HL-60 (cell line): Measurements from ENCODE around the gene ZNF385D.
"Not testable (repeated sequence)": the region's sequence is repeated elsewhere in the genome, so short reads cannot be mapped to it uniquely, and the experiment has no call there.

Experiments used
- DNase-seq, 2 experiments: peaks; one replicate each; pipeline ENCODE4 v3.0.0-alpha.2; 2010 to 2020; ENCODE audit warnings: low read depth in 1 of 2, low spot score in 1 of 2
- H3K27ac ChIP-seq: fragments of 250-450 bp; sonication (Bioruptor Pico); replicated peaks from 2 replicates; pipeline ENCODE4 v1.5.1; 2020; ENCODE audit warnings: mild to moderate bottlenecking, moderate library complexity
- H3K27me3 ChIP-seq: fragments of 250-450 bp; sonication (Bioruptor Pico); 2 replicates; pipeline ENCODE4 v1.5.1; 2021; ENCODE audit warnings: mild to moderate bottlenecking, moderate library complexity; ENCODE audit not compliant: insufficient read depth, poor library complexity, severe bottlenecking
- H3K4me3 ChIP-seq: replicated peaks from 2 replicates; pipeline ENCODE4 v1.5.1; 2011; ENCODE audit warnings: mild to moderate bottlenecking, control low read depth, low read length; ENCODE audit not compliant: insufficient read depth
- CTCF ChIP-seq: IDR thresholded peaks from one replicate; pipeline ENCODE4 v1.5.1; 2011; ENCODE audit warnings: low read length, control low read depth, inconsistent platforms; ENCODE audit not compliant: insufficient read depth
- GABPA ChIP-seq: IDR thresholded peaks from 2 replicates; pipeline ENCODE4 v1.6.1; 2012; ENCODE audit warnings: low read depth
- POLR2AphosphoS5 ChIP-seq: IDR thresholded peaks from 2 replicates; pipeline ENCODE4 v1.6.1; 2012; ENCODE audit warnings: low read depth
- REST ChIP-seq: IDR thresholded peaks from 2 replicates; pipeline ENCODE4 v1.6.1; 2012; ENCODE audit warnings: low read depth; ENCODE audit not compliant: insufficient replicate concordance
- SPI1 ChIP-seq: IDR thresholded peaks from 2 replicates; pipeline ENCODE4 v1.6.1; 2012; ENCODE audit warnings: low read depth, mild to moderate bottlenecking, borderline replicate concordance

ZNF385D gene

DNA sequence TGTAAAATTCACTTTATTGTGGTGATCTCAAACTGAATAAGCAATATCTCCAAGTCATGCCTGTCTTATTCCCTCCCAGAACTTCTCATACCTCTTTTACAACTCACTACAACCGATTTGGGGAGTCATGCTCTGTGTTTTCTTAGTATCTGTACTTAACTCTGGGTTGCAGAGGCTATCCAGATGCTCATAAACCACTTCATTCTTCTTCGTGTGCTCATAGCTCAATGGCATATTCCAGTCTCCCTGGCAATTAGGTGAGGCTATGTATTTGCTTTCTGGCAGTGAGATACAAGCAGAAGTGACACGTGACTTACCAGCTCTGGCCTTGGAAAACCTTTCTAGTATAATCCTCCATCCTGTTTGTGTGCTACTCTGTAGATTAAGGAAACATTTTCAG, 360.9 kb downstream of the ZNF385D start:
- DNase-seq = no peak
- Histone ChIP-seq H3K4me3 (no peak overlapping the region), H3K27ac (no peak overlapping the region), H3K27me3 (no peaks in the 10 kb centered on the region)
- TF ChIP-seq GABPA = no peak
- no peak for TF ChIP-seq REST
- TF ChIP-seq CTCF = no peak
- TF ChIP-seq POLR2AphosphoS5 = no peak
- no peak for TF ChIP-seq SPI1

- H3K27me3 ChIP-seq, H3K4me3 ChIP-seq, H3K27ac ChIP-seq, DNase-seq: not testable (repeated sequence)
Observed at GRCh38 chr3:21387142-21387826, 363.7 kb downstream of the ZNF385D start.

DNA sequence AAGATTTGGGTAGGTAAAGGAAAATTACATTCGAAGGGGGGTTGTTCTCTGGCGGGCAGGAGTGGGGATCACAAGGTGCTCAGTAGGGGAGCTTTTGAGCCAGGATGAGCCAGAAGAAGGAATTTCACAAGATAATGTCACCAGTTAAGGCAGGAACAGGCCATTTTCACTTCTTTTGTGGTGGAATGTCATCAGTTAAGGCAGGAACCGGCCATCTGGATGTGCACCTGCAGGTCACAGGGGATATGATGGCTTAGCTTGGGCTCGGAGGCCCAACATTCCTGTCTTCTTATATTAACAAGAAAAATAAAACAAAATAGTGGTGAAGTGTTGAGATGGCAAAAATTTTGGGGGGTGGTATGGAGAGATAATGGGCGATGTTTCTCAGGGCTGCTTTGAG, 373.0 kb downstream of the ZNF385D start:
- not testable (repeated sequence) for H3K4me3 ChIP-seq, DNase-seq, H3K27me3 ChIP-seq, H3K27ac ChIP-seq

GRCh38 chr3:21377071-21377769, 373.8 kb downstream of the ZNF385D start:
- TF ChIP-seq CTCF = no peak
- no peak for TF ChIP-seq POLR2AphosphoS5
- TF ChIP-seq GABPA = no peak
- no peak for TF ChIP-seq REST
- no peak for TF ChIP-seq SPI1
- DNase-seq = no peak
- no peak overlapping the region for H3K4me3 ChIP-seq
- no peak overlapping the region for H3K27ac ChIP-seq
- no peaks in the 10 kb centered on the region for H3K27me3 ChIP-seq

- H3K27me3 ChIP-seq = no peaks in the 10 kb centered on the region
- TF ChIP-seq POLR2AphosphoS5 = no peak
- TF ChIP-seq GABPA = no peak
- TF ChIP-seq REST = no peak
- TF ChIP-seq CTCF = no peak
- TF ChIP-seq SPI1 = no peak
- H3K27ac ChIP-seq = no peak overlapping the region
- DNase-seq = no peak
- no peak overlapping the region for H3K4me3 ChIP-seq
Observed at GRCh38 chr3:21372316-21372715, 378.7 kb downstream of the ZNF385D start.
